H9 (cell line): Measurements from ENCODE around the gene PGBD5. TPM values are rescaled to one million over a fixed set of nuclear protein-coding genes. Genes with fewer than 3 reads are reported as not detected.

Experiments used
- DNase-seq: peaks from one replicate; pipeline ENCODE4 v3.0.0-alpha.2; 2017
- H2AFZ ChIP-seq: one replicate; pipeline ENCODE4 v1.6.1; 2013; ENCODE audit warnings: mild to moderate bottlenecking, low read length, control low read depth, moderate library complexity
- H2AK5ac ChIP-seq: 2 replicates; pipeline ENCODE4 v1.6.1; 2013; ENCODE audit warnings: low read length, control low read depth, mixed read lengths; ENCODE audit not compliant: insufficient read length
- H2BK120ac ChIP-seq: one replicate; pipeline ENCODE4 v1.6.1; 2013; ENCODE audit warnings: low read depth, mild to moderate bottlenecking, low read length, control low read depth, inconsistent platforms; ENCODE audit not compliant: poor library complexity, severe bottlenecking
- H2BK12ac ChIP-seq: 2 replicates; pipeline ENCODE4 v1.6.1; 2013; ENCODE audit warnings: low read length, control low read depth, mixed read lengths, low read depth; ENCODE audit not compliant: insufficient read length
- H2BK15ac ChIP-seq: 2 replicates; pipeline ENCODE4 v1.6.1; 2013; ENCODE audit warnings: low read depth, low read length, control low read depth
- H2BK20ac ChIP-seq: one replicate; pipeline ENCODE4 v1.6.1; 2013; ENCODE audit warnings: low read depth, mild to moderate bottlenecking, low read length, control low read depth, inconsistent platforms; ENCODE audit not compliant: poor library complexity, severe bottlenecking
- H2BK5ac ChIP-seq: 2 replicates; pipeline ENCODE4 v1.6.1; 2013; ENCODE audit warnings: low read length, control low read depth, mixed read lengths; ENCODE audit not compliant: insufficient read length
- H3K14ac ChIP-seq: 2 replicates; pipeline ENCODE4 v1.6.1; 2013; ENCODE audit warnings: low read length, control low read depth; ENCODE audit not compliant: insufficient read depth
- H3K18ac ChIP-seq: 2 replicates; pipeline ENCODE4 v1.6.1; 2013; ENCODE audit warnings: low read depth, mild to moderate bottlenecking, mixed read lengths, low read length, control low read depth; ENCODE audit not compliant: insufficient read length
- H3K23ac ChIP-seq: 2 replicates; pipeline ENCODE4 v1.6.1; 2013; ENCODE audit warnings: low read length, control low read depth, mixed read lengths, low read depth; ENCODE audit not compliant: insufficient read length
- H3K23me2 ChIP-seq: 2 replicates; pipeline ENCODE4 v1.6.1; 2013; ENCODE audit warnings: low read depth, mild to moderate bottlenecking, mixed read lengths, low read length, control low read depth; ENCODE audit not compliant: insufficient read length, poor library complexity, severe bottlenecking
- H3K27ac ChIP-seq: 2 replicates; pipeline ENCODE4 v1.5.1; 2013; ENCODE audit warnings: low read length, control low read depth, mixed read lengths, low read depth; ENCODE audit not compliant: insufficient read length
- H3K27me3 ChIP-seq: 2 replicates; pipeline ENCODE4 v1.6.1; 2013; ENCODE audit warnings: low read length, control low read depth, inconsistent platforms; ENCODE audit not compliant: insufficient read depth
- H3K4ac ChIP-seq: 2 replicates; pipeline ENCODE4 v1.6.1; 2013; ENCODE audit warnings: low read depth, mild to moderate bottlenecking, control low read depth, inconsistent platforms, low read length, moderate library complexity
- H3K4me1 ChIP-seq: 2 replicates; pipeline ENCODE4 v1.6.1; 2013; ENCODE audit warnings: low read length, control low read depth, inconsistent platforms; ENCODE audit not compliant: insufficient read depth
- H3K4me2 ChIP-seq: 2 replicates; pipeline ENCODE4 v1.6.1; 2013; ENCODE audit warnings: low read length, control low read depth, mixed read lengths; ENCODE audit not compliant: insufficient read length, insufficient read depth
- H3K56ac ChIP-seq: 2 replicates; pipeline ENCODE4 v1.6.1; 2013; ENCODE audit warnings: low read depth, mild to moderate bottlenecking, mixed read lengths, low read length, control low read depth; ENCODE audit not compliant: insufficient read length
- H3K79me1 ChIP-seq: 2 replicates; pipeline ENCODE4 v1.6.1; 2013; ENCODE audit warnings: low read depth, mild to moderate bottlenecking, moderate library complexity, low read length, control low read depth, inconsistent platforms; ENCODE audit not compliant: insufficient read depth, poor library complexity, severe bottlenecking
- H3K79me2 ChIP-seq: 2 replicates; pipeline ENCODE4 v1.6.1; 2013; ENCODE audit warnings: low read length, control low read depth, inconsistent platforms; ENCODE audit not compliant: insufficient read depth
- H3K9ac ChIP-seq: 2 replicates; pipeline ENCODE4 v1.6.1; 2013; ENCODE audit warnings: low read length, control low read depth, mixed read lengths; ENCODE audit not compliant: insufficient read length; ENCODE audit errors: extremely low read depth
- H3K9me3 ChIP-seq: one replicate; pipeline ENCODE4 v1.6.1; 2013; ENCODE audit warnings: low read depth, low read length, inconsistent platforms; ENCODE audit not compliant: control insufficient read depth
- H3T11ph ChIP-seq: one replicate; pipeline ENCODE4 v1.6.1; 2013; ENCODE audit warnings: mild to moderate bottlenecking, low read length, control low read depth, inconsistent platforms
- H4K20me1 ChIP-seq: one replicate; pipeline ENCODE4 v1.6.1; 2013; ENCODE audit not compliant: control insufficient read depth, insufficient read length, insufficient read depth
- H4K5ac ChIP-seq: 2 replicates; pipeline ENCODE4 v1.6.1; 2013; ENCODE audit warnings: low read depth, mild to moderate bottlenecking, mixed read lengths, low read length, control low read depth; ENCODE audit not compliant: insufficient read length
- H4K8ac ChIP-seq: replicated peaks from 2 replicates; pipeline ENCODE4 v1.6.1; 2013; ENCODE audit warnings: low read length, control low read depth, mixed read lengths, low read depth; ENCODE audit not compliant: insufficient read length
- H4K91ac ChIP-seq: 2 replicates; pipeline ENCODE4 v1.6.1; 2013; ENCODE audit warnings: low read depth, mild to moderate bottlenecking, moderate library complexity, mixed read lengths, low read length, control low read depth; ENCODE audit not compliant: insufficient read length
- H3K27ac Mint-ChIP-seq, 3 experiments: 2 replicates in 2 of 3; 3 replicates in 1 of 3; pipeline ENCODE4 v1.8.0; 2020 to 2021; ENCODE audit warnings: mixed read lengths in 3 of 3, mild to moderate bottlenecking in 1 of 3, moderate library complexity in 1 of 3
- H3K27me3 Mint-ChIP-seq: 2 replicates; pipeline ENCODE4 v1.8.0; 2021; ENCODE audit warnings: low read depth, mild to moderate bottlenecking, moderate library complexity, mixed read lengths
- H3K36me3 Mint-ChIP-seq, 3 experiments: 2 replicates in 2 of 3; 3 replicates in 1 of 3; pipeline ENCODE4 v1.8.0; 2020 to 2021; ENCODE audit warnings: low read depth in 3 of 3, mixed read lengths in 3 of 3; ENCODE audit not compliant: insufficient read depth in 1 of 3
- H3K4me1 Mint-ChIP-seq, 2 experiments: 2 replicates each; pipeline ENCODE4 v1.8.0; 2020; ENCODE audit warnings: mixed read lengths in 2 of 2
- H3K4me3 Mint-ChIP-seq, 2 experiments: 2 replicates in 1 of 2; 3 replicates in 1 of 2; pipeline ENCODE4 v1.8.0; 2020 to 2021; ENCODE audit warnings: mild to moderate bottlenecking in 2 of 2, mixed read lengths in 2 of 2, moderate library complexity in 1 of 2
- H3K9me3 Mint-ChIP-seq, 2 experiments: 2 replicates in 1 of 2; 3 replicates in 1 of 2; pipeline ENCODE4 v1.8.0; 2020; ENCODE audit warnings: mild to moderate bottlenecking in 2 of 2, mixed read lengths in 2 of 2, moderate library complexity in 1 of 2
- CTCF ChIP-seq: fragments of 200-600 bp; sonication (generic); conservative IDR thresholded peaks from 3 replicates; pipeline ENCODE4 v1.8.0; 2021; ENCODE audit warnings: antibody characterized with exemption, mild to moderate bottlenecking
- WGBS: extraction: QIAGEN DNeasy Blood & Tissue Kit; methylation state at CpG from one replicate; pipeline ENCODE4 v1.1.7; 2013; ENCODE audit warnings: missing lambda C conversion rate, low lambda C conversion rate, mixed read lengths; ENCODE audit not compliant: insufficient read length; ENCODE audit errors: extremely low coverage; 5-methylcytosine and 5-hydroxymethylcytosine counted together
- total RNA-seq: library from RNA; stranded (reverse); gene quantifications from 2 replicates; pipeline ENCODE4 v1.2.1, GENCODE V29; 2021

The PGBD5 gene
- total RNA-seq, 1 experiment from 2014 or later: 19.1 TPM

GRCh38 chr1:230356190-230356589 is 69.9 kb downstream of the PGBD5 start:
- H3K18ac ChIP-seq: no peak overlapping the region
- H3K23ac ChIP-seq: no peak overlapping the region
- no peaks in the 10 kb centered on the region for H3K23me2 ChIP-seq
- H3K9me3 ChIP-seq: no peaks in the 10 kb centered on the region
- Mint-ChIP-seq H3K4me3 (no peak overlapping the region), H3K9me3 (no peaks in the 10 kb centered on the region), H3K4me1 (peaks cover 0 to 3% of the 10 kb centered on the region in 2 experiments; a peak in 1 of 4 replicates), H3K27me3 (no peaks in the 10 kb centered on the region), H3K27ac (no peak overlapping the region), H3K36me3 (peaks cover 12 to 25% (median 12%) of the 10 kb centered on the region in 3 experiments; a peak in 6 of 7 replicates)
- H3K27ac ChIP-seq: no peak overlapping the region
- no peak overlapping the region for H2BK5ac ChIP-seq
- no peaks in the 10 kb centered on the region for H3K79me1 ChIP-seq
- no peak overlapping the region for H3T11ph ChIP-seq
- H4K8ac ChIP-seq: no peak overlapping the region
- no peak overlapping the region for H3K4me2 ChIP-seq
- H2AK5ac ChIP-seq: no peak overlapping the region
- no peaks in the 10 kb centered on the region for H3K4me1 ChIP-seq
- H3K27me3 ChIP-seq: no peaks in the 10 kb centered on the region
- DNase-seq: no peak
- H4K5ac ChIP-seq: no peak overlapping the region
- H3K56ac ChIP-seq: no peak overlapping the region
- no peak overlapping the region for H2AFZ ChIP-seq
- H3K14ac ChIP-seq: no peak overlapping the region
- H4K91ac ChIP-seq: no peak overlapping the region
- H4K20me1 ChIP-seq: no peaks in the 10 kb centered on the region
- no peak overlapping the region for H2BK120ac ChIP-seq
- no peak for TF ChIP-seq CTCF
- no peak overlapping the region for H3K4ac ChIP-seq
- H2BK15ac ChIP-seq: no peak overlapping the region
- H2BK12ac ChIP-seq: no peak overlapping the region
- no peak overlapping the region for H3K9ac ChIP-seq
- H2BK20ac ChIP-seq: no peak overlapping the region
- no CpG with 5 or more reads among the region's 6 CpGs for WGBS
- H3K79me2 ChIP-seq: no peaks in the 10 kb centered on the region; the same call in 1 of the 2 replicates
